SK-N-SH (cell line): Measurements from ENCODE around the gene MYD88.
"Not testable (repeated sequence)": the region's sequence is repeated elsewhere in the genome, so short reads cannot be mapped to it uniquely, and the experiment has no call there.

Source experiments
- CHD2 ChIP-seq: fragments of 150-350 bp; IDR thresholded peaks from 2 replicates; pipeline ENCODE4 v1.6.1; 2018; ENCODE audit warnings: low read length; ENCODE audit not compliant: partially characterized antibody
- NFIC ChIP-seq: IDR thresholded peaks from 2 replicates; pipeline ENCODE4 v1.4.0; 2012; ENCODE audit warnings: borderline replicate concordance
- POLR2AphosphoS5 ChIP-seq: IDR thresholded peaks from 2 replicates; pipeline ENCODE4 v1.6.1; 2012; ENCODE audit warnings: low read depth, low read length
- SIN3A ChIP-seq: IDR thresholded peaks from 2 replicates; pipeline ENCODE4 v1.6.1; 2012; ENCODE audit warnings: low read depth, mild to moderate bottlenecking, low read length, moderate library complexity, borderline replicate concordance
- USF1 ChIP-seq: IDR thresholded peaks from 2 replicates; pipeline ENCODE4 v1.4.0; 2012; ENCODE audit warnings: low read depth, borderline replicate concordance
- TF ChIP-seq, protein P1 (sequence below): IDR thresholded peaks from 2 replicates; pipeline ENCODE4; 2012
- TF ChIP-seq, protein P2 (sequence below): fragments of 200-600 bp; sonication (generic); IDR thresholded peaks from 2 replicates; pipeline ENCODE4 v1.6.1; 2017; ENCODE audit warnings: antibody characterized with exemption, mild to moderate bottlenecking, moderate library complexity

- not testable (repeated sequence) for TF ChIP-seq SIN3A, NFIC, USF1, CHD2, POLR2AphosphoS5
- TF ChIP-seq, protein P1, sequence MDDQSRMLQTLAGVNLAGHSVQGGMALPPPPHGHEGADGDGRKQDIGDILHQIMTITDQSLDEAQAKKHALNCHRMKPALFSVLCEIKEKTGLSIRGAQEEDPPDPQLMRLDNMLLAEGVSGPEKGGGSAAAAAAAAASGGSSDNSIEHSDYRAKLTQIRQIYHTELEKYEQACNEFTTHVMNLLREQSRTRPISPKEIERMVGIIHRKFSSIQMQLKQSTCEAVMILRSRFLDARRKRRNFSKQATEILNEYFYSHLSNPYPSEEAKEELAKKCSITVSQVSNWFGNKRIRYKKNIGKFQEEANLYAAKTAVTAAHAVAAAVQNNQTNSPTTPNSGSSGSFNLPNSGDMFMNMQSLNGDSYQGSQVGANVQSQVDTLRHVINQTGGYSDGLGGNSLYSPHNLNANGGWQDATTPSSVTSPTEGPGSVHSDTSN, result not testable (repeated sequence)
- TF ChIP-seq, protein P2, sequence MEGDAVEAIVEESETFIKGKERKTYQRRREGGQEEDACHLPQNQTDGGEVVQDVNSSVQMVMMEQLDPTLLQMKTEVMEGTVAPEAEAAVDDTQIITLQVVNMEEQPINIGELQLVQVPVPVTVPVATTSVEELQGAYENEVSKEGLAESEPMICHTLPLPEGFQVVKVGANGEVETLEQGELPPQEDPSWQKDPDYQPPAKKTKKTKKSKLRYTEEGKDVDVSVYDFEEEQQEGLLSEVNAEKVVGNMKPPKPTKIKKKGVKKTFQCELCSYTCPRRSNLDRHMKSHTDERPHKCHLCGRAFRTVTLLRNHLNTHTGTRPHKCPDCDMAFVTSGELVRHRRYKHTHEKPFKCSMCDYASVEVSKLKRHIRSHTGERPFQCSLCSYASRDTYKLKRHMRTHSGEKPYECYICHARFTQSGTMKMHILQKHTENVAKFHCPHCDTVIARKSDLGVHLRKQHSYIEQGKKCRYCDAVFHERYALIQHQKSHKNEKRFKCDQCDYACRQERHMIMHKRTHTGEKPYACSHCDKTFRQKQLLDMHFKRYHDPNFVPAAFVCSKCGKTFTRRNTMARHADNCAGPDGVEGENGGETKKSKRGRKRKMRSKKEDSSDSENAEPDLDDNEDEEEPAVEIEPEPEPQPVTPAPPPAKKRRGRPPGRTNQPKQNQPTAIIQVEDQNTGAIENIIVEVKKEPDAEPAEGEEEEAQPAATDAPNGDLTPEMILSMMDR, result not testable (repeated sequence)
Measured at GRCh38 chr3:38135621-38136277, 2.7 kb upstream of the MYD88 start.
